GM20431 (cell line): ENCODE results near the gene MRPS14.
"Not testable (repeated sequence)": the region's sequence is repeated elsewhere in the genome, so short reads cannot be mapped to it uniquely, and the experiment has no call there.

Source experiments
- in situ Hi-C: fragments of 300-500 bp; cut with MseI, MboI; formaldehyde crosslinking; loops from one replicate; pipeline ENCODE4 v1.15.0; 2020; ENCODE audit warnings: low sequenced_read_pairs; ENCODE audit not compliant: unreplicated experiment

MRPS14 gene

DNA sequence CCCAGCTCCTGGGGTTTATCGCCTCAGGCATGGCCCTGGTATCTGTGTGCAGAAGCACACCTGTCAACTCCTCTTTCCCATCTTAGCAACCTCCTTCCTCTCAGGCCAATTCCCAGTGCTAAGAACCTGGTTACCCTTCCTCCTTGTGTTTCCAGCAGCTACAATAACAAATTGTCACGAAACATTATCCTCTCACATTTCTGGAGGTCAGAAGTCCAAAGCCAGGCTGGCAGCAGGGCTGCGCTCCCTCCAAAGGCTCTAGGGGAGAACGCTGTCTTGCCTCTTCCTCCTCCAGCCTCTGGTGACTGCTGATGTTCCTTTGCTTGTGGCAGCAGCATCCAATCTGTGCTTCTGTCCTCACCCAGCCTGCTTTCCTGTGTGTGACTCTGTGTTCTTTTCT is 10.7 kb upstream of the MRPS14 start:
- in situ Hi-C loops, result loop anchor here (5.0 to 25.0 kb wide), 2 partner anchors 108 to 278 kb away; no protein-coding TSS in a partner anchor

DNA sequence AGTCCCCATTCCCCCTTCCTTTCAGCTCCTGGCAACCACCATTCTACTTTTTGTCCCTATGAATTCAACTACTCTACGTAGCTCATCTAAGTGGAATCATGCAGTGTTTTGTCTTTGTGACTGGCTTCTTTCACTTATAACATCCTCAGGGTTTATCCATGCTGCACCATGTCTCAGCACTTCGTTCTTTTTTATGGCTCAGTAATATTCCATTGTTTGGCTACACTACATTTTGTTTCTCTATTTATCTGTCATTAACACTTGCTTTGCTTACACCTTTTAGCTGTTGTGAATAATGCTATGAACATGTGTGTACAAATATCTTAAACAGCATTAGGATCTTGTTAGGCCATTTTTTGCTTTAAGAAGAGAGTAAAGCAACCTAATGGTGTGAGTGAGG is 1.5 kb upstream of the MRPS14 start:
- in situ Hi-C loops, result loop anchor here (25.0 kb wide), 1 partner anchor 288 kb away; no protein-coding TSS in a partner anchor

DNA sequence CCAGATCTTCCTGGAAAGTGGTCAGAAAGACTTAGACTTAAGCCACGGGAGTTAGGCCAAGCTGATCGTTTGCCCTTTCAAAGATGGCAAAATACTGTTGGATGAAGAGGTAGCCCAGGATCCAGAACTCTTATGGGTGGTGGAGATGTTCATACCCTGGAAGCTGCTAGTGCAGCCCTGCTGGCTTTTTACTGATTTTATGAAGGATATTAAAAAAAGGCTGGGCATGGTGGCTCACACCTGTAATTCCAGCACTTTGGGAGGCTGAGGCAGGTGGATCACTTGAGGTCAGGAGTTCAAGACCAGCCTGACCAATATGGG is 657 bp upstream of the MRPS14 start:
- in situ Hi-C loops, result not testable (repeated sequence)

GRCh38 chr1:175019524-175019923 is 3.7 kb downstream of the MRPS14 start:
- in situ Hi-C loops, result no loop called here

GRCh38 chr1:175015243-175015642 is 8.0 kb downstream of the MRPS14 start:
- in situ Hi-C loops, result no loop called here

DNA sequence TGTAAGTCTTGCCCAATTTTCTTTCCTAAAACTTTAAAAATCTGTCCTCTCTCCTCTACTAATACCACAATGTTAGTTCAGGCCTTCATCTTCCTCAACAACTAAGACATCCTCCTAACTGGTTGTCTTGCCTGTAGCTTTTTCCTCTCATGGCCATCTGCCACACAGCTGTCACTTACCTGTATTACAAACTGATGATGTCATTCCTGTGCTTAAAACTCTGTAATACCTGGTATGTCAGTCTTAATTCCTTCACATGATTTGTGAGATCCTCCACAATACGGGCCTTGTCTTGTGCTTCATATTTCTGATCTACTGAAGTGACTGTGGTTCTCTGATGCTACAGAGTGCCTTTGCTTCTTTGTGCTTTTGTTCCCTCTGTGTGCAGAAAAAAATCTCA is 9.8 kb downstream of the MRPS14 start:
- in situ Hi-C loops, result no loop called here

DNA sequence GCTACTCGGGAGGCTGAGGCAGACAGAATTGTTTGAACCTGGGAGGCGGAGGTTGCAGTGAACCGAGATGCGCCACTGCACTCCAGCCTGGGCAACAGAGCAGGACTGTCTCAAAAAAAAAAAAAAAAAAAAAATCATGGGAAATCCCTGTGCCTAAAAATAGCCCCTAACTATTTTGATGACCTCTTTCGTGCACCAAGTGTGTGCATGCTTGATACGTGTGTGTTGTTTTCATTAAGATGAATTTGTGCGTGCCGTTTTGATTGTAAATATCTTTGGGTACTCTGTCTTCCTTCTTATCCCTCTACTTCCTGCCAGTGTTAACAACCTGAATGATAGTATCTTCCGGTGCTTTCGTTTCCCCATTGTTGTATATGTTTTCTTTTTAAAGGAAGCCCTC is 13.7 kb downstream of the MRPS14 start:
- in situ Hi-C loops, result no loop called here

DNA sequence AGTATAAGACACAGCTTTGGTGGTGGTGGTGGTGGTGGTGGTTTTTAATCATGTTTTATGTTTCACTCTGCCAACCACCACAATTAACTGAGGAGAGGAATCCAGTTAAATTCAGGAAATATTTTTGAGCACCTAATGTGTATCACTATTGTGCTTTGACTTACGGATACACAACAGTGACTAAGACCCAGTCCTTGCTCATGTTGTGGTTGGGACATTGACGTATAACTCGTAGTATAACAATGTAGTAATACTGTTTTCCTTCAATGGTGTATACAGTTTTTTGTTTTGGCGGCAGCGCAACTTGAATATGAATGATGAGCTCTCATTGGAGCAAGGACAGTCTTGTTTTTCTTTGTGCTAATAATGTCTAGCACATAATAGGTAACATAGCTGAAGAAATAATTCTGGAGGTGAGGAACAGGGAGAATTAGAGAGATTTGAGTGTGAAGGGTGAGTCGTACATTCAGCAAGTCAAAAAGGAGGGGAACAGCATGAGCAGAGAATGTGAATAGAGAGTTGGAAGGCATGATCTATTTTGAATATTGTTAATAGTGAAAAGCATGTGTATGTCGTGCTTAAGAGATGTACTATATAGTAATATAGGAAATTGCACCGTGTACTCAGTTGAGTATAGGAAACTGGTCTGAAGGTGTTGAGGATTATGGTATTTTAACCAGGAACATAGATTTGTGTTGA is 18.0 kb downstream of the MRPS14 start:
- in situ Hi-C loops, result no loop called here

DNA sequence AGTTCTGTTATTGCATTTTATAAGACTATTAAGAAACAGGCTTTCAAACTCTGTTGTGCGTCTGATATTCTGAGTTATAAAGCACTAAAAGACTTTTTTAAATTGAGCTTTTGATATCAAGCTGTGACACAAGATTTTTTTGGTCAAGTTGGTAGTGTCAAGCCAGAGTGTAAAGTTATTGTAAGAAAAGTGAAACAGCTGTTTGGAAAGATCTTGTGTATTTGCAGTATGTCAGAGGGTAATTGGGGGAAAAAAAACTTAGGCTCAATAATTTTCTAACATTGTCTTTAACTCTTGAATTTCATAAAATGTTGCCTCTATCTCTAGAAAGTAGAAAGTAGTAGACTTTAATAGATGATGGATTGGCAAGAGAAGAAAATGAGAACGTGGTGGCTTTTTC is 19.7 kb downstream of the MRPS14 start:
- in situ Hi-C loops, result no loop called here

GRCh38 chr1:175002910-175003517 is 20.2 kb downstream of the MRPS14 start:
- in situ Hi-C loops, result no loop called here

GRCh38 chr1:175000697-175001187 is 22.5 kb downstream of the MRPS14 start:
- in situ Hi-C loops, result no loop called here

- in situ Hi-C loops, result loop anchor here (25.0 kb wide), 1 partner anchor 238 kb away; no protein-coding TSS in a partner anchor
Measured at GRCh38 chr1:174999936-175000696, 23.1 kb downstream of the MRPS14 start, which contains the start of gene CACYBP. Gene CACYBP (plus strand): TSS chr1:174999947. CDS start chr1:175000181, 234 bp downstream.

- in situ Hi-C loops, result loop anchor here (25.0 kb wide), 1 partner anchor 237 kb away; no protein-coding TSS in a partner anchor
Measured at GRCh38 chr1:174999216-174999935, 23.8 kb downstream of the MRPS14 start.

DNA sequence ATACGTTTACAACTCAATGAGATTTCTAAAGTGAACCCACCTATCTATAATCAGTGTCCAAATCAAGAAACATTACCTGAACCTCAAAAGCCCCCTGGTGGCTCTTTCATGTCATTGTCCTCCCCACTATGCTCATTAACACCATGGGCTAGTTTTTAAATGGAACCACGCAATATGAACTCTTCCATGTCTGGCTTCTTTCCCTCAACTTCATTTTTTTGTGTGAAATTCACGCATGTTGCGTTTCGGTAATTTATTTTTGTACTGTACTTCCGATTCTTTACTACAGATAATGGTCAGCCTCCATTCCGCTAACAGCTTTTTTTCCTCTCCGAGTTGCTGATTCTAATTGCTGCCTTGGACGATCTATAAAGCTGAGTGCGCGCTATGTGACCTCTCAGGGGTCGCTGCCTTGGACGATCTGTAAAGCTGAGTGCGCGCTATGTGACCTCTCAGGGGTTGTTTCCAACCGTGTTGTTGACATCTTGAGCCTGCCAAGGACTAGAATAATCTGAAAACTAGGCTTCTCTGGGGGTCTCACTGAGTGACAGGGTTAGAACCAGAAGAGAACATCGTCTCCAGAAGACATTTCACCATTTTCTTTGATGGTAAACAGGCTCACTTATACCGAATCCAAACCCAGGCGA is 24.5 kb downstream of the MRPS14 start:
- in situ Hi-C loops, result loop anchor here (25.0 kb wide), 1 partner anchor 236 kb away; no protein-coding TSS in a partner anchor

GRCh38 chr1:174997041-174997440 is 26.2 kb downstream of the MRPS14 start:
- in situ Hi-C loops, result loop anchor here (25.0 kb wide), 1 partner anchor 235 kb away; no protein-coding TSS in a partner anchor

- in situ Hi-C loops, result loop anchor here (25.0 kb wide), 1 partner anchor 234 kb away; no protein-coding TSS in a partner anchor
Measured at GRCh38 chr1:174996476-174996875, 26.7 kb downstream of the MRPS14 start.

- in situ Hi-C loops, result loop anchor here (25.0 kb wide), 1 partner anchor 234 kb away; no protein-coding TSS in a partner anchor
Measured at GRCh38 chr1:174995916-174996315, 27.3 kb downstream of the MRPS14 start.

- in situ Hi-C loops, result loop anchor here (25.0 kb wide), 1 partner anchor 233 kb away; no protein-coding TSS in a partner anchor
Measured at GRCh38 chr1:174995121-174995520, 28.1 kb downstream of the MRPS14 start.

- in situ Hi-C loops, result loop anchor here (25.0 kb wide), 1 partner anchor 229 kb away; no protein-coding TSS in a partner anchor
Measured at GRCh38 chr1:174991473-174991872, 31.8 kb downstream of the MRPS14 start.
